Inflammatory macrophage treated with lipopolysaccharide for 4 hours (primary cell): ENCODE data around the gene SLC28A1.
A peak's percentile ranks its signal among the peaks of the same experiment; 100 is the strongest.

Source experiments
- DNase-seq: peaks from one replicate; pipeline ENCODE4 v3.0.0-alpha.2; 2020

SLC28A1 gene

DNA sequence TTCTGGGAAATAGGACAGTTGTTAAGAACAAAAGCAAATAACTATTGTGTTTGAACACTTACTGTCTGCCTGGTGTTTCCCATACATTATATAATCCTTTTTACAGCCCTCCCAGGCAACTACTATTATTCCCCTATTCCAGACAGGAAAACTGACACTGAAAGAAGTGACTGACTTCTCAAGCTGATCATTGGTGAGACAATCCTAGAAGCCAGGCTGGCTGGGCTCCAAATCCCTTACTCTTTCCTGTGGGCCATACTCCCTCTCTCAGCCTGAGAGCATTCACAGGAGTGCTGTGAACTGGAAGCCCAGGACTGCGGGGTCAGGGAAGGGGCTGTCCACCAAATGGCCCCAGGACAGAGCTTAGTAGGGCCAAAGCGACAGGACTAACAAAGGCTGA is 58.0 kb downstream of the SLC28A1 start:
- DNase-seq: no peak

DNA sequence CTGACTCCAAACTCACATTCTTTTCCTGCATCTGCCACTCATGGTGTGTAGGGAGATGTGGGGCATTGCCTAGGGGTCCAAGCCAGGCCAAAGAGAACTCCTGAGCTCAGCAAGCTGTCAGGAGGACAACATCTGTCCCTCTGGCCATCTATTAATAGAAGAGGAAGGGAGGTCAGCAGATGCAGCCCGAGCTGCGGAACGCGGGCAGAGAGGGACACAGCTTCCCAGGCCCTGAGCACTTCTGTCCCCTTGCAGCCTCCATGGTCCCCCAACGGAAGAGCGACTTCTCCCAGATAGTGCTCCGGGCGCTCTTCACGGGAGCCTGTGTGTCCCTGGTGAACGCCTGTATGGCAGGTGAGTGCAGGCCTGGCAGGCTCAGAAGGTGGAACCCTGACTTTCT is 59.8 kb downstream of the SLC28A1 start:
- no peak for DNase-seq

DNA sequence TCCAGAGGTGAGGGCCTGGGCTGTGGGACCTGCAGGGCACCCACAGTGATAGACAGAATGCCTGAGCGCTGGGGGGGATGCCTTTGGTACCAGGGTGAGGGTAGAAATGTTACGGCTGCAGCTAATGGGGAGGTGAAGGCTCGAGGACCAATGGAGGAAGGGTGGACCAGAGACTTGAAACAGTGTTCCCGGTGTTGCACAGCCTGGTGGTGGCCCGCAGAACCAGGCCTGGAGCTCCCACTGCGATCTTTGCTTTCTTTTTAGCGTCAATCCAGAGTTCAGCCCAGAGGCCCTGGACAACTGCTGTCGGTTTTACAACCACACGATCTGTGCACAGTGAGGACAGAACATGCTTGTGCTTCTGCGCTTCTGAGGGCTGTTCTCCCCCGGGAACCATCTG is 60.4 kb downstream of the SLC28A1 start:
- no peak for DNase-seq

DNA sequence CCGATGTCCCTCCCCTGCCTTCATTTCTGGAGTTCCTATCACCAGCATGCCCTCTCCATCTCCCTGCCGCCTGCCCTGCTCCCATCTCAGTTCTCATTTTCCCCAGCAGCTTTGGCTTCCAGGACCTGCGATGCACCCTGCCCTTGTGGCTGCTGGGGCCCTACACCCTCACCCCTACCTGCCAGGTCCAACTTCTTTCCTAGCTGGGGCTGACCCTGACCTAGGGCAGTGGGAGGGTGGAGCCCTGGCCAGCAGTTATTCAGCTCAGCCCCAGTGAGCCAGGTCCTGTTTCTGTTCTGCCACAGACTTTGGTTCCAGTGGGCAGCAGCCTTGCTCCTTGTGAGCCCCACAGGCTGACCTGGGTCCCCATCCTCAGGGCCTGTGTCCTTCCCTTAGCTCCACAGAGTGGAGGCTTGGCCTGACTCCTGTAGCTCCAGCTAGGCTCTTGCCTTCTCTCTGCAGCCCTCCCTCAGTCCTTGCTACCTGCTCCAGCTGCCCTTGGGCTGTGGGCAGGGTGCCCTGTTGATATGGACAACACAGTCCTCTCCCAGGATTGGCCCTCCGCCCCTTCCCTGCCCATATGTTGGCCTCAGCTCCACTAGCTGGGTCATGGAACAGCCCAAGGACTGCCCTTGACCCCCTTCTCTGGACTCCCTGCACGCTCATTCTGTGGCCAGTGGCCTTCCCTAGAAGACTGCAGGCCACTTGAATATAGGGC is 62.5 kb downstream of the SLC28A1 start:
- DNase-seq: no peak

DNA sequence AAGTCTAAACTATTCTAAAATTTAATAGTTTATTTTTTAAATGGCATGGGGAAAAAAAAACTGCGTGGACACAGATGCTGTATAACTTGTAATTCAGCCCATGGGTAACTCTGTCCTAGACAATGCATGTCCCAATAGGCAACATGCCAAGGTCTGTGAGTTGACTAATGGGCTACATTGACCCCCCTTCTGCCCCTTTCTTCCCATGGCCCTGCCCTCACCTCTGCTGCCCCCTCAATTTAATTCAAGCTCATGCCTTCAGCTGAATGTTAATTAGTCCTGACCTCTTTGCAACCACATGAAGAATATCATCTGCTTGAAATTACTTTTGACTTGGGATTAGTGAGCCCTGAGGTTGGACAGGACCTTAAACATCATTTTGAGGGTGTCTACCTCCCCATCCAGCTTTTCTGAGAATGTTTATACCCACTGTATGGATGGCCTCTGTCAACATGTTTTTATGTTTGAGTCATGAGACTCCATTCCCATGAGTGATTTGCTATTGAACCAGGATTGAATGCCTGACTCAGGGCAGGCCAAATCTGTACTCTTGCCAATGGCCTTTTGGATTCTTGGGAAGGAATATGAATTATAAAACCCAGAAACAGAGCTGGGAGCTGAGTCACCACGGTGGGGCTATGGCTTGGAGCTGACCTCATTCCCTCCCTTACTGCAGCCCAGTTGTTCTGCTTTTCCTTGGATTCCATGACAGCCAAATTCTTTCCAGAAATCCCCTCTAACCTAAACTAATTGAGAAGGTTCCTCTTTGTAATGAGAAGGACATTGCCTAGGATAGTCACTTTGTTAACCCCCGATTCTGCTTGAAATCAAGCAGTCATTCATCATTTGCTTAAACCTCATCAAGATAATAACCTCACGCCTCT is 63.7 kb downstream of the SLC28A1 start:
- peak; percentile 69 for DNase-seq

DNA sequence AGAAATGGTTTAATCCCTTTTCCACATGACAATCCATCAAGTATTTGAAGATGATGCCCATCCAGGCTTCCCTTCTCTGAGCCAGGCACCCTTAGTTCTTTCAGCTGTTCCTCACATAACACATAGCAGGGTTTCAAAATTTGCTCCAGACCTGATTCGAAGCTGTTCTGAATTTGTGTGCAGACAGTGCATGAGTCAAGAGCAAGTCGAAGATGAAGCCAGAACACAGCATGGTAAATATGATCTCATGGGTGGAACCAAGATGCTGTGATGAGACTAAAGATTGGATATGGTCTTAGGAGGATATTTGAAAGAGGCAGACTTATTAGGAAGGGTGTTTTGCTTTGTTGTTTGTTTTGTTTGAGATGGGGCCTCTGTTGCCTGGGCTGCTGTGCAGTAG is 64.6 kb downstream of the SLC28A1 start:
- no peak for DNase-seq

DNA sequence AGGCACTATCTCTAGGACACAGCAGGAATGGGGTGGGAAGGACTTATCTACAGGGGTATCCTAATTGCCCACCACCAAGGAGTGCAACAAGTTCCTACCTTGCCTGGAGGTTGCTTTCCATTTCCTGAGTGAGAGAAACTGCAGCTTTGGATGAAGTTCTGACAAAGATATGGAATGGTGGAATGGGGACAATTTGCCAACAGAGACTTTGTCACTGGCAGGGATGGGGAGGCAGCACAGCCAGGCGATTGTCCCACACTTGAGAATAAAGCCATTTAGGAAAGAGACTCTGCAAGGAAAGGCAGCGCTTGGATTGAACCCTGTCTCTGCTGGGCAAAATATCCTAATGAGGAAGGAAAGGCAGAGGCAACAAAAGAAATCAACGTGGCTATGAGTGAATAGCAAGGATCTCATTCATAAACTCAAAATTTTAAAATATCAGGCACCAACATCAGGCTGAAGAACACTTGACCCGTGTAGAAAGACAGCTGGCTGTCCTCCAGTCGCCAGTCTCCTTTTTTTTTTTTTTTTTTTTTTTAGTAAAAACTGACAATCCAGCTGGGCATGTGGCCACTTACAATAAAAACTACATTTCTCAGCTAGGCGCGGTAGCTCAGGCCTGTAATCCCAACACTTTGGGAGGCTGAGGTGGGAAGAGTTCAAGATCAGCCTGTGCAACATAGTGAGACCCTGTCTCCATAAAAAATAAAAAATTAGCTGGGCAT is 65.5 kb downstream of the SLC28A1 start:
- DNase-seq: no peak

DNA sequence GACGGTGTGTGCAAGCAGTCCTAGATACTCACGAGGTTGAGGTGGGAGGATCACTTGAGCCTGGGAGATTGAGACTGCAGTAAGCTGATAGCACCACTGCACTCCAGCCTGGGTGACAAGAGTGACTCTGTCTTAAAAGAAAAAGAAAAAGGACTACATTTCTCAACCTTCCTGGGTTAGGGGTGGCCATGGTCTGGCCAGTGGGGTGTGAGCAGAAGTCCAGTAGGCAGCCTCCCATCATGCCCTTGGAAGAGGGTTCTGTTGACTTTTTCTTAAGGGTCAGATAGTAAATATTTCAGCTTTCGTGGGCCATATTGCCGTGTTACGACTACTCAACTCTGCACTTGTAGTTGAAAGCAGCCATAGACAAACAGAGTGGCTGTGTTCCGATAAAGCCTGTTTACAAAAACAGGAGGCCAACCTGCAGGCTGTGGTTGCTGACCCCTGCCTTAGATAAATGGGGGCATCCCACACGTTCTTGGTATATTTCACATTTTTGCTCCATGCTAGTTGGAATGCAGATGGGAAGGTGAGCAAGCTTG is 66.2 kb downstream of the SLC28A1 start:
- no peak for DNase-seq

DNA sequence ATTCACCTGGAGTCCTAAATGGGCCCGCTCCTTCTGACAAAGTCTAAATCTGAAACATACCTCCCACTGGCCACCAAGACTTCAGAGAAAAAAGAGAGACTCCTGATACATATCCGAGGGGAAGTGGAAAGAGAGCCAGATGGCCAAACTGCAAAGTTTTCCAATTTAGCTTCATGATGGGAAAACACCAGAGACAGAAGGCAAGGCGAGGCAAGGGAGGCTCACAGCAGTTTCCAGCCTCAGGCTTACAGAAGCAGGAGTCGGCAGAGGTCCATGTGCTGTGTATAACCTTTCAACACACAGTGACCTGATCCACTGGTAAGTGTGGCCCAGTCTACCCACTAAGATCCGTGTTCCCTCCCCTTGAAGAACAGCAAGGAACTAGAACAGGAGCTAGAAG is 67.3 kb downstream of the SLC28A1 start:
- no peak for DNase-seq

DNA sequence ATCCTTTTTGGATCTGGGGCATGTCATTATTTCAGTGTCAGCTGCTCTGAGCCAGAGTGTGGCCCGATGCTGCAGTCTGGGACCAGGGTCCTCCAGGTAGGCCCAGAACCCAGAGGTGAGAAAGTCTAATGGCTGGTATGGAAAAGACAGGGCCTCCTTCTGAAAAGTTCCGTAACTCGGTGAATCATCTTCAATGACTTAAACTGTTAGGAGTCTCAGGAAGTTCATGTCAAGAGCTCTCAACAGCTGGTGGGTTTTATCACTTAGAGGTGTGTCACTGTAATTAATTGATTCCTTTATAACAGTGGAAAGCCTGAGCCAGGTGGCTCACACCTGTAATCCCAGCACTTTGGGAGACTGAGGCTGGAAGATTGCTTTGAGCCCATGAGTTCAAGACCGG is 68.7 kb downstream of the SLC28A1 start:
- DNase-seq: no peak

DNA sequence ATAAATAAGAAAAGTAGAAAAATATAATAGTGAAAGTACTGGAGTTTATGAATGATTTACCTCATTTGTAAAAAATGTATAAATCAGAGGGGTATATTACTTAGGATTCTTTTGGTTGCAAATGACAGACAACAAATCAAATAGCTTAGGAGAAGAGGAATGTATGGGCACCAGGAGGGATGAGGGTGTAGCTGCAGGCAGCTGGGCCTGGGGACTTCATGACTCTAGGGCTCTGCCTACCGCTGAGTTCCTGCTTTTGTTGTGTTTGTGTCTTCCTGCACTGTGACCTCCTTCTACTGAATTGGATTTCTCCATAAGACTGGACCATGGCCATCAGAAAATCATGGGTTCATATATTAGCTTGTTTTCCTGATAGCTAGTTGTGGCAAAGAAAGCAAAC is 69.3 kb downstream of the SLC28A1 start:
- no peak for DNase-seq

DNA sequence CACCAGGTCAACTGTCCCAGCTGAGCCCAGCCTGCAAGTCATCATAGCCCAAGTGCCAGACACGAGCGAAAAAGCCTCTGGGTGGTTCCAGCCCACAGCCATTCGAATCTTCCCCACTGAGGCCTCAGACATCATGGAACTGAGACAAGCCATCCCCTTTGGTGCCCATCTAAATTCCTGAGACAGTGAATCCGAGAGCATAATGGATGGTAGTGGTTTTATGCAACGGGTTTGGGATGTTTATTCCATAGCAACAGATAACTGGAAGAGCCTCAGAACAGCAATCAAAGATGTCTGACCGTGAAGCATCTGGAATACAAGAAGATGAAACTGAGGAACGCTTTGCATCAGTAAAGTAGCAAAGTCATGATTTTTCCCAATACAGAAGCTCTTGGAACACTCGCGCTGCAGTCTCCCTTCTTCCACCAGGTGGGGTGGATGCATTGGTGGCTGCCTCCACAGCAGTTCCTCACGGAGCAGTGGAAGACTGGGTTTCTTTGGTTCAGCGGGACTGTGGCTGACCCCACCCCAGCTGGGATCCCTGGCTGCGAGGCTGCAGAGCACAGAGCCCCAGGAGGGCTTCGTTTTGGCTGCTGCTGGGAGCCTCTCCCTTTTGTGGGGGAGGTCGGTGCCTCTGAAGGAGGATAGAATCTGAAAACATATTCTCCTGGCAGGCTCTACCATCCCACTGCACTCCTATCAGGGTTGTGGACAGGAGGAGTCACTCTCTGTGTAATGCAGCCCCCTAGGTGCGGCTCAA is 70.8 kb downstream of the SLC28A1 start:
- DNase-seq: peak; percentile 64

DNA sequence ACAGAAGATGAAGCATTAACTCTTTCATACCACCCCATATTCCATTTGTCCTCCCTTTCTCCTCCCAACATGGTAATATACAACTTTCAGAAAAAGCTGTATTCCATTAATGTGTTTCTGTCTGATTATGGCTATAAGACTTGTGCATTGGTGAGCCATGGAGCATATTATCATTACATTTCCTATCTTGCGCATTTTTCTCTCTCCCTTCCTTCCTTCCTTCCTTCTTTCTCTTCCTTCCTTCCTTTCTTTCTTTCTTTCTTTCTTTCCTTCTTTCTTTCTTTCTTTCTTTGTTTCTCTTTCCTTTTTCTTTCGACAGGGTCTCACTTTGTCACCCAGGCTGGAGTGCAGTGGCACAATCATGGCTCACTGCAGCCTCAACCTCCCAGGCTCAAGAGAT is 71.7 kb downstream of the SLC28A1 start:
- no peak for DNase-seq

DNA sequence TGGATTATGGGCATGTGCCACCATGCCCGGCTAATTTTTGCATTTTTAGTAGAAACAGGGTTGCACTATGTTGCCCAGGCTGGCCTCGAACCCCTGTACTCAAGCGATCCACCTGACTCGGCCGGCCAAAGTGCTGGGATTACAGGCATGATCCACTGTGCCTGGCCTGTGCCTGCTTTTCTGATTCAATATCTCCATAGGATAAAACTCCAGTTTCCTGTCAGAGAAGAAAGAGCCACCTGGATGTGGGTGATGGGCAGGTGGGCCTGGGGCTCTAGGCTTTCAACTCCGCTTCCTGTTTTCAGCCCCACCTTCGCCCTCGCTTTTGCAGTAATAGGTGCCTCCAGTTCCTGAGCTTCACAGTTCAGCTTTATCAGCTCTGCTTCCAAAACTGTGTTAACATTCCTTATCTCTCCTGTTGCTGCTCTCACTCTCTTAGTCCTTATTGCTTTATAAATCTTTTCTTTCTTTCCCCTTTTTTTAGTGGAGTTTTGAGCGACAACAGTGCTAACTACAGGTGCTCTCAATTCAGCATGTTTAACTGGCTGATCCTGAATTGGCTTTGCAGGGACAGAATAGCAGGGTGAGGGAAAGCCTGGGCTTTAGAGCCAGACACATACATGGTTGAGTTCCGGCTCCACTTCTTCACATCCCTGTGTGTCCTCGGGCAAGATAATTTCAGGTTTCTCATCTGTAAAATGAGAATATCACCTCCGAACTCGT is 76.1 kb downstream of the SLC28A1 start:
- no peak for DNase-seq

DNA sequence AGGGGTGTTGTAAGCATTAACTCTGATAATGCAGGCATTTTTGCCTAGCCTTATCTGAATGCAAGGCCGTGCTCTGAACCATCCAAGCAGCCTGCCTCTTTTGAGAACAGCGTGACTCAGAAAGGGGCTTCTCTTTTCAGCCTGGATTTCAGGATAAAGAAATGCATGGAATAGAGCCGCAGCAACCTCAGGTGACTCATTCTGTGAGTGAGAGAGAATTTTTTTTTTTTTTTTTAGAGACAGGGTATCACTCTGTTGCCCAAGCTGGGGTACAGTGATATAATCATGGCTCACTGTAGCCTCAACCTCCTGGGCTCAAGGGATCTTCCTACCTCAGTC is 76.6 kb downstream of the SLC28A1 start:
- DNase-seq: no peak

DNA sequence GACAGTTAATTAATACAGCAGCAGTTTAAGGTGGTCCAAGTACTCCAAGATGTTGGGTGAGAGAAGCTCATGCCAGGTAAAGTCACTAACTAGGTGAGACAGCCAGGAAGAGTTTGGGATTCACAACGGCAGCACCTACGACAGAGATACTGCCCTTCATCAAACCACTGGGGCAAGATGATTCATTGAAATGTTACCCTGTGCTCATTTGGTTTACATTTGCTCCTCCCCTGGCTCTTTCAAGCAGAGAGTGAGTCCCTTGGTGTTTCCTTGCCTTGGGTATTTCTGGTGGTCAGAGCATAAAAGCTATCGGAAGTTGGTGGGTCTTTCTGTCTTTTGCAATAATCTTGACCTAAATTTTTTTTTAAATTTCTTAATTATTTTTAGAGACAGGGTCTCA is 77.2 kb downstream of the SLC28A1 start:
- no peak for DNase-seq

DNA sequence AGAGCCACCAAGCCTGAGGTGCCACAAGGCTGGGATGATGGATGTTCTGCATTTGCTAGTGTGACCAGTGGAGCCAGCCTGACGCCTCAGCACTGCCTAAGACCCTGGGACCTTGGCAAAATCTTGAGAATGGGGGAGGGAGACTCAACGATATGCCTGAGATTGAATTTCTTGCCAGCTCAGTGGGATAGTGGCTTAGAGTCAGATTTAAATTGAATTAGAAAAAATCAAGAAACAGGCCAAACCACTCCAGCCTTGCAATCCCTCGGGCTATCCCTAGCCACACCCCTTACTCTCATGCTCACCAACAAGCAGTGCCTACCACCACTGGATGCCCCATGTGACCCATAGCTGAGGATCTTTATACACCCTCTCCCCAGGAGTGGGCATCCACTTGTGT is 78.5 kb downstream of the SLC28A1 start:
- DNase-seq: no peak

DNA sequence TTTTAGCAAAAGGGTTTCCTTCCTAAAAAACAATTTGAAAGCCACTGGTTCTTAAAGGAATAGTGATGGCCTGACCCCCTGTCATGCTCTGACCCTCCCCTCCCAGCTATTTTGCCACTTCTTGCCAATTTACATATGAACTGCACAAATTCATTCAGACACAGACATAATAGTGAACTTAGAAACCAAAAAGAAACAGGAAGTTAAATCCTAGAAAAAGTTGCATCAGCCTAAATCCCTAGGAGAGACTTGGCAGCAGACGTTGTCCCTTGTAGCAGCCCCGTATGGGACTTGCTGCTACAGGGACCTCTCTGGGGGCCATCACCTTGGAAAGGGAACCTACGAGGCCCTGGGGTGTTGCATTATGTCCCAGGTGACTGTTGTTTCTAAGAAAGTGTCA is 82.9 kb downstream of the SLC28A1 start:
- peak; percentile 38 for DNase-seq

DNA sequence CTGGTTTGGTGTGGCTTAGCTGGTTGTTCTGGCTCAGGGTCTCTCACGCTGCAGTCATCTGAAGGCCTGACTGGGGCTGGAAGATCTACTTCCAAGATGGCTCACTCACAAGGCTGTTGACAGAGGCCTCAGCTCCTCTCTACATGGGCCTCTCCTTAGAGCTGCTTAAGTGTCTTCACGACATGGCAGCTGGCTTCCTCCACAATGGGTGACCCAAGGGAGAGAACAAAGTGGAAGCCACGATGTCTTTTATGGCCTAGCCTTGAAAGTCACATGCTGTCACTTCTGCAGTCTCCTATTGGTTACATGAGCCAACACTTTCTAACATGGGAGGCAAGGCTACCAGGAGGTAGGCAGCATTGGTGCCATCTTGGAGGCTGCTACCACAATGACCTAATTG is 83.8 kb downstream of the SLC28A1 start:
- DNase-seq: no peak

DNA sequence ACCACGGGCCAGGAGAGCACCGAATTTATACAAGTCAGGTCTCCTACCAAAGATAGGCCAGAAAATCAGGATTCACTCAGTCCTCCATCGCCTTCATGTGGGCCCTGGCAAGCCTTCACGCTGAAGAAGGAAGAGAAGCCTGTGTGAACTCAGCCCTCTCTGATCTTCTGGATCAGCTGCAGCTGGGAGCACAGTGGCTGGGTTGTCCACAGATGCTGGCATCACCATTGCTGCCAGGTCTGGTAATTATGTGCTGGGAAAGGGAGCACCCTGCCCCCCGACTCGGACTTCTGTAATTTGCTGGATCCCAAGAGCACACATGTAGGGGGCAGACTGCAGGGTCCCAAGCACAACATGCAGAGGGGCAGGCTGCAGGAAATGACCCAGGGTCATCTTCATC is 84.8 kb downstream of the SLC28A1 start:
- DNase-seq: no peak

DNA sequence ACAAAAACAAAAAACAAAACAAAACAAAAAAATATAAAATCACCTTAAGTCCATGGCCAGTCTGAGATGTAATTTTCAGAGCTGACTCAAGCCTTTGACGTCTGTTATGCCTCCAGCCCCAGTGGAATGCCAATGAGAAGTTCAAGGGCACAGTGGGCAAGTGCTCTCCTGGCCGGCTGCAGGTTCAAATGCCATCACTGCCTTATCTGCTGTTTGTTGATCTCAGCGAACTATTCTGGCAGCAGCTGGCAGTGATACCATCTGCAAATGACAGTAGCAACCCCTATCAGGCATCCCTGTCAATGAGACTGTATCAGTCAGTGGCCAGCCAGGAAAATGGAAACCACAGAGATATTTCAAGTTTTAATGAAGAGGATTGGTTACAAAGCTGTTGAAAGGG is 86.4 kb downstream of the SLC28A1 start:
- DNase-seq: no peak
